Measurements from ENCODE around the gene SLC9B1.
"Not testable (repeated sequence)": the region's sequence is repeated elsewhere in the genome, so short reads cannot be mapped to it uniquely, and the experiment has no call there.

The SLC9B1 gene

GRCh38 chr4:103011378-103012025 lies 8.0 kb downstream of the SLC9B1 start:
- no peak for DNase-seq

DNA sequence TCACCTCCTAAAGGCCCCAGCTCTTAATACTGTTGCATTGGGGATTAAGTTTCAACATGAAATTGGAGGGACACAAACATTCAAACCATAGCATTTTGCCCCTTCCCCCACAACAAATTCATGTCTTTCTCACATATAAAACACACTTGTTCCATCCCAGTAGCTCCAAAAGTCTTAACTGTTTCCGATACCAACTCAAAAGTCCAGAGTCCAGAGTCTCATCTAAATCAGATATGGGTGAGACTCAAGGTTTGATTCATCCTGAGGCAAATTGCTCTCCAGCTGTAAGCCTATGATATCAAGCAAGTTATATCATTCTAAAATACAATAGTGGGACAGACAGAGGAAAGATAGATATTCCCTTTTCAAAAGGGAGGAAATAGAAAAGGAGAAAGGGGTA lies 8.7 kb downstream of the SLC9B1 start:
- no peak for DNase-seq

DNA sequence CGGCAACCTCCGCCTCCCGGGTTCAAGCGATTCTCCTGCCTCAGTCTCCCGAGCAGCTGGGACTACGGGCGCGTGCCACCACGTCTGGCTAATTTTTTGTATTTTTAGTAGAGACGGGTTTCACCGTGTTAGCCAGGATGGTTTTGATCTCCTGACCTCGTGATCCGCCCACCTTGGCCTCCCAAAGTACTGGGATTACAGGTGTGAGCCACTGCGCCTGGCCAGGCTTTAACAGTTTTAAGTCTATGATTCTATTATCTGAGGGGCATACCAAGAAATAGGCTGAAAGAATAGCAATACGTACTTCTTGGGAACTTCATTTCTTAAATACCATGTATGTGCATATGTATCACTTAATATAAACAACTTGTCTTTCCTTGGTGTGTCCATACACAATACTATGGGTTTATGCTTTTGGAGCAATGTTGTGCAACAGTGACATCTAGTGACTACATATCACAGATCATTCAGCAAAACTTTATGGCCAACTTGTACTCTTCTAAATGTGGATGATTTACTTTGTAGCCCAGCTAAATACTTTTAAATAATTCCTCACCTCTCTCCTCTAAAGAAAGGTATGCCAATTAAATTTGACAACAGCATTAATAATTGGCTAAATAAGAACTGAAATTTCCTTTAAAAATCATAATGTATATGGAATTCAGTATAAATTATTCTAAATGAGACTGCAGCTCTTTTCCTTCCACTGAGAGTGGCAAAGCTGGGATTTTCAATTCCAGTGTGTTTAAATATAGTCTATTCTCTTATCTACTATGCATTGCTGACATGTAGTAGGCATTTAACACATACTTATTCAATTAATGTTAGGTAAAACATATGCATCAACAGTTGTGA lies 10.4 kb downstream of the SLC9B1 start:
- peak in 3 of 51 donors; percentile 22 to 48 (median 25) for DNase-seq

DNA sequence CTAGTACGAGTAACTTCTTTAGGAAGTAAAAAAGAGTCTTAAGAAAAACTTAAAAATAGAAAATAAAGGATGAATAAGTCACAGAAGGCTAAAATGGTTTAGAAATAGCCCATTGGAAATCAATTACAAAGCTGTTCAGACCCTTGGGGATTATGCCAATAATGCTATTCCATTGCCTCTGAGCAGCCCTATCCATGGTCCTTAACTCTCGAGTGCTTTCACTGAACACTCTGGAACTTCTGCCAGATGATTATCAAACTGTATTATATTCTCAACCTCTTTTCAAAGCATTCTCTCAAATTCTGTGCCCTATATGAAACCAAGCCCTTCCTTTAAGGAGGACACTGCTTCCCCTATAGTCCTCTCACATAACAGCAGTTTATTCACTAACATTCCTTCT lies 17.0 kb downstream of the SLC9B1 start:
- no peak for DNase-seq

DNA sequence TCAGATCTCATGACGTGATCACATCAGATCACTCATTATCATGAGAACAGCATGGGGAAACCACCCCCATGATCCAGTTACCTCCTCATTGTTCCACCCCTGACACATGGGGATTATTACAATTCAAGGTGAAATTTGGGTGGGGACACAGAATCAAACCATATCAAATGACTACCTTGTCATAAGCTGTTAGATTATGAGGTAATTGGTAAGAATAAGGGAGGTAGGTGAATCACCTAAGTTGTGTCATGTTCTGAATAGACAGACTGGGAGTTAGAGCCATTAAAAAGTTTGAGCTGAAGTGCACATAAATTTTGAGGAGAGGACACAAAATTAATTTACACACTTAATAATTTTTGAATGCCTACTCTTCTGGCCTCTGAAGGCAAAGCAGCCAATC lies 24.7 kb downstream of the SLC9B1 start:
- no peak for DNase-seq

DNA sequence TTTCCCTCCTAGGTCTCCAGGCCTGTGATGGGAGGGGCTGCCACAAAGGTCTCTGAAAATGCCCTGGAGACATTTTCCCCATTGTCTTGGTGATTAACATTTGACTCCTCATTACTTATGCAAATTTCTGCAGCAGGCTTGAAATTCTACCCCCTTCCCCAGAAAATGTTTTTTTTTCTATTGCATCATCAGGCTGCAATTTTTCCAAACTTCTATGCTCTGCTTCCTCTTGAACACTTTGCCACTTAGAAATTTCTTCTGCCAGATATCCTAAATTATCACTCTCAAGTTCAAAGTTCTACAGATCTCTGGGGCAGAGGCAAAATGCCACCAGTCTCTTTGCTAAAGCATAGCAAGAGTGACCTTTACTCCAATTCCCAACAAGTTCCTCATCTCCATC lies 25.5 kb downstream of the SLC9B1 start:
- not testable (repeated sequence) for DNase-seq

GRCh38 chr4:102988429-102989020 lies 31.0 kb downstream of the SLC9B1 start:
- DNase-seq = no peak

- DNase-seq = no peak
These were observed 38.5 kb downstream of the SLC9B1 start for GRCh38 chr4:102981005-102981404.

DNA sequence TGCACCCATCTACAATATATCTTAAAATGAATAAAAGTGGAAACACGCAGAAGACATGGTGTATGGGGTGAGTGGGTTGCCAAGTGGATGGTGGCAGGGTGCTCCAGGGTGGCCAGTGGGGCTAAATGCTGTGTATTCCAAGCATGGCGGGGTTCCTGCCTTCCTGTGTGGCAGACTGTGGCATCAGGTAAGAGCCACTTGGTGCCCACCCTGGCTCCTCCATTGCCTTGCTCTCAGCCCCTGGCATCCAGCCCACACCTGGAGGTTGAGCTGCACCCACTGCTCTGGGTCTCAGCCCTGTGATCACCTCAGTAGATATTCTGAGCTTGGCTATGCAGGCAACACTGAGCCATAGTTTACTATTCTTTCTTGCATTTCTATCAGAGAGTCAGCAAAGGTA lies 57.7 kb downstream of the SLC9B1 start:
- DNase-seq = not testable (repeated sequence)

- DNase-seq = peak in 1 of 51 donors; percentile 0
These were observed 60.0 kb downstream of the SLC9B1 start for GRCh38 chr4:102959496-102959895.

DNA sequence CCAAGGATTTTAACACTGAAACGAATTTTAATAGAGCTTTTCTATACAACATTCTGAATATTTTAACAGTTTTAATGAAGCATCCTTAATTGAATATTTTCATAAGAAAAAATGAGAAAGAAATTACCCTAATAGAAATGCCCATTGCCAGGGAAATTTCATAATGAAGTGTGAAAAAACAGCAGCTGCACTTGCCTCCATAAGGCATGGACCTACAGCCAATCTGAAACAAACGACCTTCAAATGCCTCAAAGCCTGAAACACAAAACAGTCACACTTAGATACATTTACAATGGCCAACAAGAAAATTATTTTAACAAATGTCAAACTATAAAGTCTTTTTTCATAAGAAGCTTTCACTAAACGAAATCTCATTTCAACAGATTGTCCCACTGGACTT lies 74.4 kb downstream of the SLC9B1 start:
- DNase-seq = no peak

- not testable (repeated sequence) for DNase-seq
These were observed 81.4 kb downstream of the SLC9B1 start for GRCh38 chr4:102938063-102938462.

DNA sequence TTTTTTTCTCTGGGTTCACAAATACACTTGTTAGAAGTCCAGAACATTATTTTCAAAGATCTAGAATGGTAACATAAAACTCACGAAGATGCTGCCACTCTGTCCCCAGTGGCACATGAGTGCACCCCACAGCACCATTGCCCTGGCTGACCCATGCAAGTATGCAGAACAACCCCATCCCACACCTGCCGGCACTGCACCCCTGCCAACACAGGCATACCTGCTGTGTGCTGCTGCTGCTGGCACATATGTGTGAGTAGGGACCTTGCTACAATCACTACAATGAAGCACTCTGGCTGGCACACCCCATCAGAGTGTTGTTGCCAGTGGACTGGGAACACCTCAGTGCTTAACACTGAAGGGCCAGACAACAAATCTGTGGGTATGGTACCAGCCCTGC lies 83.8 kb downstream of the SLC9B1 start:
- no peak for DNase-seq

DNA sequence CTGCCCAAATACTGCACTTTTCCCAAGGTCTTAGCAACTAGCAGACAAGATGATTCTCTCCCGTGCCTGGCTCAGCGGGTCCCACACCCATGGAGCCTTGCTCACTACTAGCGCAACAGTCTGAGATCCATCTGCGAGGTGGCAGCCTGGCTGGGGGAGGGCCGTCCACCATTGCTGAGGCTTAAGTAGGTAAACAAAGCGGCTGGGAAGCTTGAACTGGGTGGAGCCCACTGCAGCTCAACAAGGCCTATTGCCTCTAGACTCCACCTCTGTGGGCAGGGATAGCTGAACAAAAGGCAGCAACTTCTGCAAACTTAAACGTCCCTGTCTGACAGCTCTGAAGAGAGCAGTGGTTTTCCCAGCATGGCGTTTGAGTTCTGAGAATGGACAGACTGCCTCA lies 99.8 kb downstream of the SLC9B1 start:
- not testable (repeated sequence) for DNase-seq

DNA sequence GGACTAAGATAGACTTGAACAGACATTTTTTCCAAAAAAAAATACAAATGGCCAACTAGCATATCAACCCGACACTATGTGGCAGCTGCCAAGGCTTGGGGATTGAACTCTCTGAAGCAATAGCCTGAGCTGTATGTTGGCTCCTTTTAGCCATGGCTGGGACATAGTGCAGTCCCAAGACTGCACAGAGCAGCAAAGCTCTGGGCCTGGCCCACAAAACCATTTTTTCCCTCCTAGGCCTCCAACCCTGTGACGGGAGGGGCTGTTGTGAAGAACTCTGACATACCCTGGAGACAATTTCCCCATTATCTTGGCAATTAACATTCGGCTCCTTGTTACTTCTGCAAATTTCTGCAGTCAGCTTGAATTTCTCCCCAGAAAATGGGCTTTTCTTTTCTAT lies 100.6 kb downstream of the SLC9B1 start:
- no peak for DNase-seq

- DNase-seq = no peak
These were observed 117.7 kb downstream of the SLC9B1 start for GRCh38 chr4:102901804-102902203.

DNA sequence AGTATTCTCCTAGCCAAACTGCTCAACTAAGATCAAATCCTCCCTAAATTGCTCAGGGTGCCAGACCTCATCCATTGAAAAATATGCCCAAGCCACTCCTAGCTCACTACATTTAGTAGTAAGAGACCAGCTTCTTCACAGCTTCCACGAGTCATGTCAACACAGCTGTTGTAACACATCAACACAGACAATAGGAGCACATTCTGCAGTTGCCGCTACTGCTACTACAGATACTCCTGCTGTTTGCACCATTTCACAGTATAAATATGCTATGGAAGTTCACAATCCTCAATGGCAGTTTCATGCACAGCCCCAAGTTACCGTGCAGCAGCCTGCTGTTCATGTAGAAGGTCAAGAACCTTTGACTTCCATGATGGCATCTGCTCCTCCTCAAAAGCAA lies 121.9 kb downstream of the SLC9B1 start:
- not testable (repeated sequence) for DNase-seq

DNA sequence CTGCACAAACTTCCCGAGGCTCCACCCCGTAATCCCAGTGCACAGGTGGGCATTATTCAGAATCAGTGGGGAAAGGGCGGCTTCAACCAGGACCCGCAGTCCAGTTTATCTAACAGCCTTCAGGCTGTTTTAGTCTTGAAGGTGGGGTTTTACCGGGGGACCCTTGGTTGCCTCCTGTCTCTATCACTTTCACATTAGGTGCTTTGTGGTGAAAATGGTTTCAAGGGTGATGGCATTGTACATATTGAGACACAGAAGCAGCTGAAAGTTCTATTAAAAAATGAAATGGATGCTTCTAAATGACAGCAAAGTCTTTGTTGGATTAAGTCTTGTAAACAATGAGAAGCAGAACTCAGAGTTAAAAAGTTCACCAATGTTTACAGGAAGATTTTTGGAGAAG lies 123.0 kb downstream of the SLC9B1 start:
- not testable (repeated sequence) for DNase-seq

- DNase-seq = not testable (repeated sequence)
These were observed 129.6 kb downstream of the SLC9B1 start for GRCh38 chr4:102889866-102890265.

GRCh38 chr4:102888570-102888969 lies 130.9 kb downstream of the SLC9B1 start:
- DNase-seq = not testable (repeated sequence)

DNA sequence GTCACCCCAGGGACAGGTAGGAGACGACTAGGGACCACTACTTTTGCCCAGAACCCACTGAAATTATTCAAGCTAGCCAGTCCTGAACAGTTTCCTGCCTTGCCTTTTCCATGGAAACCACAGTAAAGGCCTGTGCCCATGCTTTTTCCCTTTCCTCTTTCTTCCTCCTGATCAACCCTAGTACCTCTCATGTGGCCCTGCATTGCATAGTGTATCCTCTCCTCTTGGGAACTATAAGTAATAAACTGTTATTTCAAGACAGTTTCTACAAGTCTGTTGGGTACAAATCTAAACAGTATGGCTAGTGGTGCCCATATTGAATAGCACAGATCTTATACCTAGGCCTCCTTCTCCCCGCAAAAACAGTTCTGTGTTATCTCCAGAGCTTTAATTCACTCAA lies 136.2 kb downstream of the SLC9B1 start:
- DNase-seq = no peak

GRCh38 chr4:102881343-102881742 lies 138.2 kb downstream of the SLC9B1 start:
- DNase-seq = no peak

- no peak for DNase-seq
These were observed 140.6 kb downstream of the SLC9B1 start for GRCh38 chr4:102878901-102879300.

Measured in hypothalamus (tissue), 51 donors.